Glomerular visceral epithelial cell (primary cell): ENCODE measurements around the gene NCBP2.

Experiments
- DNase-seq: peaks from one replicate; pipeline ENCODE4 v3.0.0-alpha.2; 2016; ENCODE audit errors: extremely low spot score

The NCBP2 gene

GRCh38 chr3:196941729-196942225, 551 bp downstream of the NCBP2 start:
- DNase-seq, result peak; percentile 37

DNA sequence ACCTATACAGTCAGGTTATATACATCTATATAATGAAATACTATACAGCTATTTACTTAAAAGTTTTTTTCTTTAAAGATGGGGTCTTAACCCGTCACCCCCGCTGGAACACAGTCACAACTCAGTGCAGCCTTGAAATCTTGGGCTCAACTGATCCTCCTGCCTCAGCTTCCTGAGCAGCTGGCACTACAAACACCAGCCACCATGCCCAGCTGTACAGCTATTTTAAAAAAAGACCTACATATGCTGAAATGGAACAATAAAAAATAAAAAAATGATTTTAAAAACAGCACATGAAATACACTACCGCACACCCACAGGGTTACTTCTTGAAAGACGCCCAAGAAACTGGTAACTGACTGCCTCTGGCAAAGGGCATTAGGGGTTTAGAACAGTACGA, 3.8 kb downstream of the NCBP2 start:
- no peak for DNase-seq

DNA sequence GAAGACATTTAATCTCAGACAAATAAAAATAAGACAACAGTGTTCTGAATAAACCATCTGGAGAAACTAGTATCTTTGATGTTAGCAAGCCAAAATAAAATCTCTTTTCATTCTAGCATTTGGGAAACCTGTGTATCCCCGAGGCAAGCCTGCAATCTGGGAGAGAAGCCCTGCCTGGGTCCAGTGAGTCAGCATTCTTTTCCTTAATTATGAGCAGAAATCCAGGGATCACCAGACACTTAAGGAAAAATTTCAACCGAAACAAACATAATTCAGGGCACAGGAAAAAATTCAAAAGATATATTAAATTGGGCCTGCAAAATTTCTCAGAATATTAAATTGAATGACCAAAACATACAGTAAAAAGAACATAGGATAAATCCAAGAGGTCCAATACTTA, 4.2 kb downstream of the NCBP2 start:
- no peak for DNase-seq

- DNase-seq, result no peak
Observed at GRCh38 chr3:196936288-196936687, 6.0 kb downstream of the NCBP2 start.

DNA sequence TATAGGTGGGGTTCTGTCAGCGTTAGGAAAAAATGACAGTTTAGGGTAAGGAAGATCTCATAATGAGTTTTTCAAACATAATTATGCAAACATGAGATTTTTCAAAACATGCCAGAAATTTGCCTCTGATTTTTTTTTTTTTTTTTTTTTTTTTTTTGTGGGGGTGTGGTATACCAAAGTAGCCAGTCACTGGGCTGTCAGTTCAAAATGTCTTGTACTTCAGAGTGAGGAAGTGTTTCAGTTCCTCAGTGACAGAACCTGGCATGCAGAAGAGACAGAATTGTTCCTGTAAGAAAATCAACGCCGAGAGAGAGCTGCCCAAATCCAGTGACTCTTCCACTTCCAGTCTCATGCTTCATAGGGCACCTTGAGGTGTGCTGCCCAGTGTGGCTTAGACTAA, 9.7 kb downstream of the NCBP2 start:
- no peak for DNase-seq

GRCh38 chr3:196931828-196932587, 10.3 kb downstream of the NCBP2 start:
- DNase-seq, result no peak

DNA sequence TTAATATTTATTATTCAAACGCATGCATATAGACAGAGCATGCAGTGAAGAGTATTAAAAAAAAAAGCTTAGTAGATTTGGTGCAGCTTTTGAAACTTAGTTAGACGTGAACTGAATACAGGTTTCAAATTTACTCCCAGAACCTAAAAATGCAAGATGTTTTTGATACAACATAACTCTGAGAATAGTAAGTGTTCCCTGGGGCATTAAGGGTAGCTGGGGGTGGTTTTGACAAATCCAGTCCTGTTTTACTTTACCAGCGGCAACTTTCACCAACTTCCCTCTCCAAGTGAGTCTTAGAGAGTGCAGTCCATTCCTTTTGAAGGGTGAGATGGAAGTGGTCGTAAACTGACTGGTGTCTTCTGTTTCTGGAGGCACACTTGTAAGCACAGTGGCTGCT, 11.2 kb downstream of the NCBP2 start:
- DNase-seq, result no peak

GRCh38 chr3:196927571-196928453, 14.5 kb downstream of the NCBP2 start:
- no peak for DNase-seq

- DNase-seq, result no peak
Observed at GRCh38 chr3:196920733-196921132, 21.6 kb downstream of the NCBP2 start.

GRCh38 chr3:196918968-196919367, 23.4 kb downstream of the NCBP2 start:
- no peak for DNase-seq

DNA sequence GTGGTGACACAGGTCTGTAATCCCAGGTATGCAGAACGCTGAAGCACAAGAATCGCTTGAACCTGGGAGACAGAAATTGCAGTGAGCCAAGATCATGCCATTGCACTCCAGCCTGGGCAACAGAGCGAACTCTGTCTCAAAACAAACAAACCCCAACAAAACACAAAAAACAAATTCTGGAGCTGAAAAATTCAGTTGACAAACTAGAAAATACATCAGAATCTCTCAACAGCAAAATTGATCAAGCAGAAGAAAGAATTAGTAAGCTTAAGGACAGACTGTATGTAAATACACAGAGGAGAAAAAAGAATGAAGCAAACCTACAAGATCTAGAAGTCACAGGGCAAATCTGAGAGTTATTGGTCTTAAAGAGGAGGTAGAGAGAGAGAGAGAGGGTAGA, 25.3 kb downstream of the NCBP2 start:
- DNase-seq, result no peak

GRCh38 chr3:196916221-196916620, 26.1 kb downstream of the NCBP2 start:
- no peak for DNase-seq

GRCh38 chr3:196915375-196915774, 27.0 kb downstream of the NCBP2 start:
- DNase-seq, result no peak

GRCh38 chr3:196914866-196915265, 27.5 kb downstream of the NCBP2 start:
- DNase-seq, result no peak

DNA sequence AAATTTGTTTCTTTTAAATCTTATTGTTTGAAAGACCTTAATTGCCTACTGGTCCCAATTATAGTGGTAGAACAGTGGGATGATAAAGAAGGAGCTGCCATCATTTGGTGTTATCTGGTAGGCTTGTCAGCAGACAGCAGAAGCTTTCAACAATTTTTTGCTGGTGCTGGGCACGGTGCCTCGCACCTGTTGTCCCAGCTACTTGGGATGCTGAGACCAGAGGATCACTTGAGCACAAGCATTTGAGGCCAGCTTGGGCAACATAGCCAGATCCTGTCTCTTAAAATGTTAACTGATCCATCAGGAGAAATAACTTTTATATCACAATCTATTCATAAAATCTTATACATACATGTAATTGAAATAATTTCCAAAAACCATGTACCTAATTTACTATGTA, 38.6 kb downstream of the NCBP2 start:
- DNase-seq, result no peak

GRCh38 chr3:196902296-196902695, 40.0 kb downstream of the NCBP2 start:
- no peak for DNase-seq

GRCh38 chr3:196901768-196902167, 40.6 kb downstream of the NCBP2 start:
- no peak for DNase-seq

- DNase-seq, result no peak
Observed at GRCh38 chr3:196896229-196896628, 46.1 kb downstream of the NCBP2 start.

DNA sequence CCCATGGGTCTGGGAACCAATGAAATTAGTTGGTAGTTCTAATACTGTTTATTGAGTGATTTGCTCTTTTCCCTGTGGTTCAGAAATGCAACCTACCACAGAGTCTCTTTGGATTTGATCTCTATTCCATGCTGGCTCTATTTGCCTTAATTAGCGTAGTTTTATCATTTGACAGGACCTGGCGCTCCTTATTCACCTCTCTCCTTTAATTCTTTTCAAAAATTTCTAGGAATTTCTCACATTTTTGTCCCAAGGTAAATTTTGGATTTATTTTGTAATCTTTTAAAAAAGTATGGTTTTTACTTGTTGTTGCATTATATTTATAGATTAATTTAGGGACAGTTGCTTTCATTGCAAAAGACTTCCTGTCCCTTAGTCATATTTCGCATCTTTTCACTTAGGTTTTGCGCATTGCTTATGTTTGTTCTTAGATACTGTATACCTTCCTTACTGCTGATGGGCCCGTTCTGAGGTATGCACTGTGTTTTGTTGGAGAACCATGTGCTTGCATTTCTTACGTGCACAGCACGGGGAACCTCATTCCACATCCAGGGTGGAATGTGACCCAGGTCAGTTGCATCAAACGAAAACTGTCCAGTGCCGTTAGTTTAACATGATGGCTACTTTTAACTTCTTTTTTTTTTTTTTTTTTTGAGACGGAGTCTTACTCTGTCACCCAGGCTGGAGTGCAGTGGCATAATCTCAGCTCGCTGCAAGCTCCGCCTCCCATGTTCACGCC, 47.6 kb downstream of the NCBP2 start:
- no peak for DNase-seq

DNA sequence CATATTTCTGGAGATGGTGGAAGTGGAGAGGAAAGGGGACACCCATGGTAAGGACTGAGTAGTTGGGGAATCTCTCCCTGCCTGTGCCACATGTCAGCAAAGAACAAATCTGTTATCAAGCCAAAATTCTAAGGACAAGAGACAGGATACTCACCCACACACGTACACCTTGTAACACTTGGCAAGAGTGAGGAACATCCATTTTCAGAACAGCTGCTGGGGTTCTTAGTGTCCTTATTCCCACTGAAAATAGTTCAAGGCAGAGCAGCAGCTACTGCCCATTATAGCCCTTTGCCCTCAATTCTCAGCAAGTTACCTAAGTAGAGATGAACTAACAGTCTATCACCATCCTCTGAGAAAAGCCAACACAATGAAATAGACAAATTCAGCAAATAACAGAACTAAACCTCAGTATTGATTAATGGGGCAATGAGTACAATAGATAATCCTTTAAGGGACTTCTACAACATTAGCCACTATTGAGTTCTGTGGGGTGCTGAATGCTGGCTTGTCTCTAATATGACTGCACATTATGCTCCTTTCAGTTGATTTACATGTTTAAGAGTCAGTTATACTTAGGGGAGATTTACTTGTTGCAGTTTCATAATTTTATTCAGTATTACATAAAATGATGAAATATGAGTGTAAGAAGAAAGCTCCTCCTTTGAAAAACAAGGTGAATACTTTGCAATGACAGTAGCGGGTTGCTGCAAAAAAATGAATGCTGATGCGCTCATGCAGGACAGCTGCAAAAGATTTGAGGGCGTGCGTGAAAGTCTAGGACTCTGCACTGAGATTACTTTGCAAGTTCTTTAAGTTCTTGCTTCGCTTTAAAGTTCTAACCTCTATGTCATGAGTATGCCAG, 52.3 kb downstream of the NCBP2 start:
- DNase-seq, result no peak

- DNase-seq, result no peak
Observed at GRCh38 chr3:196886144-196886543, 56.2 kb downstream of the NCBP2 start.
